ENCODE results near the gene DEPDC5.

The DEPDC5 gene

DNA sequence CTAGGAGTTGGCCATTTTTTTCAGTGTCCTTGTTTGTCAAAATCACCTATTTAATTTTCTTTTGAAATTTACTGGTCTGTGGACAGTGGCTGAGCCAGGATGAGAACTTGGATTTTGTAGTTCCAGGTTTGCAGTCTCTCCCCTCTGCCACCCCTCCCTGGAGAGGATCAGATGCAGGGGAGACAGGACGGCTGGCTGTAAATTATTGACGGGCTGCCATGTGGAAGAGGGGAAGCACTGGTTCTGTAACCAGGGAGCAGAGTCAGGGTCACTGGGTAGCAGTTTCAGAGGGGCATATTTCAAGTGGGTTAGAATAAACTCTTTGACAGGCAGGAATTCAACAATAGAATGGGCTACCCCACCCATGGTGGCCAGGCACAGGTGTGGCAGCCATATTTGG lies 169.9 kb downstream of the DEPDC5 start:
- TF ChIP-seq TAF1 (IDR thresholded peaks at IDR 0.05; ENCODE audit: borderline replicate concordance, insufficient read depth, low read length) (no peak), REST (IDR thresholded peaks at IDR 0.05; ENCODE audit: insufficient read depth in 1 of 2, low read depth in 2 of 2, low read length in 2 of 2) (no peak), POLR2AphosphoS5 (IDR thresholded peaks at IDR 0.05; ENCODE audit: low read depth, low read length) (no peak), FOXP2 (optimal IDR thresholded peaks at IDR 0.05; ENCODE audit: borderline replicate concordance, extremely low read depth, extremely low read length, insufficient read depth) (no peak), SIN3A (IDR thresholded peaks at IDR 0.05; ENCODE audit: borderline replicate concordance, insufficient read depth, low read length) (no peak)

DNA sequence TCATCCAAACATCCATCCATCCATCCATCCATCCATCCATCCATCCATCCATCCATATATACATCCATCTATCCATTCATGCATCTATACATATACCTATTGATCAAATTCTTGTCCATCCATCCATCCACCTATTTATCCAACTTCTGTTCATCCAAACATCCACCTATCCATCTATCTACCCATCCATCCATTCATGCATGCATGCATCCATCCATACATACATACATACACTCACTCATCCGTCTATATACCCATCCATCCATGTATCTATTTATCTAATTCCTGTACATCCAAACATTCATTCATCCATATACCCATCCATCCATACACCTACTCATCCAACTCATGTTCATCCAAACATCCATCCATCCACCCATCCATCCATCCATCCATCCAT lies 171.2 kb downstream of the DEPDC5 start:
- TF ChIP-seq TAF1 (IDR thresholded peaks at IDR 0.05; ENCODE audit: borderline replicate concordance, insufficient read depth, low read length) (no peak), SIN3A (IDR thresholded peaks at IDR 0.05; ENCODE audit: borderline replicate concordance, insufficient read depth, low read length) (no peak), REST (IDR thresholded peaks at IDR 0.05; ENCODE audit: insufficient read depth in 1 of 2, low read depth in 2 of 2, low read length in 2 of 2) (no peak), FOXP2 (optimal IDR thresholded peaks at IDR 0.05; ENCODE audit: borderline replicate concordance, extremely low read depth, extremely low read length, insufficient read depth) (no peak), POLR2AphosphoS5 (IDR thresholded peaks at IDR 0.05; ENCODE audit: low read depth, low read length) (no peak)

GRCh38 chr22:31926024-31926423 lies 172.2 kb downstream of the DEPDC5 start:
- TF ChIP-seq TAF1 (IDR thresholded peaks at IDR 0.05; ENCODE audit: borderline replicate concordance, insufficient read depth, low read length) (no peak), SIN3A (IDR thresholded peaks at IDR 0.05; ENCODE audit: borderline replicate concordance, insufficient read depth, low read length) (no peak), REST (IDR thresholded peaks at IDR 0.05; ENCODE audit: insufficient read depth in 1 of 2, low read depth in 2 of 2, low read length in 2 of 2) (no peak), POLR2AphosphoS5 (IDR thresholded peaks at IDR 0.05; ENCODE audit: low read depth, low read length) (no peak), FOXP2 (optimal IDR thresholded peaks at IDR 0.05; ENCODE audit: borderline replicate concordance, extremely low read depth, extremely low read length, insufficient read depth) (no peak)

- TF ChIP-seq POLR2AphosphoS5 (IDR thresholded peaks at IDR 0.05; ENCODE audit: low read depth, low read length) (no peak), REST (IDR thresholded peaks at IDR 0.05; ENCODE audit: insufficient read depth in 1 of 2, low read depth in 2 of 2, low read length in 2 of 2) (no peak), SIN3A (IDR thresholded peaks at IDR 0.05; ENCODE audit: borderline replicate concordance, insufficient read depth, low read length) (no peak), FOXP2 (optimal IDR thresholded peaks at IDR 0.05; ENCODE audit: borderline replicate concordance, extremely low read depth, extremely low read length, insufficient read depth) (no peak), TAF1 (IDR thresholded peaks at IDR 0.05; ENCODE audit: borderline replicate concordance, insufficient read depth, low read length) (no peak)
These were observed 173.2 kb downstream of the DEPDC5 start for GRCh38 chr22:31926969-31927368.

GRCh38 chr22:31927562-31927961 lies 173.7 kb downstream of the DEPDC5 start:
- TF ChIP-seq TAF1 (IDR thresholded peaks at IDR 0.05; ENCODE audit: borderline replicate concordance, insufficient read depth, low read length) (no peak), POLR2AphosphoS5 (IDR thresholded peaks at IDR 0.05; ENCODE audit: low read depth, low read length) (no peak), FOXP2 (optimal IDR thresholded peaks at IDR 0.05; ENCODE audit: borderline replicate concordance, extremely low read depth, extremely low read length, insufficient read depth) (no peak), REST (IDR thresholded peaks at IDR 0.05; ENCODE audit: insufficient read depth in 1 of 2, low read depth in 2 of 2, low read length in 2 of 2) (no peak), SIN3A (IDR thresholded peaks at IDR 0.05; ENCODE audit: borderline replicate concordance, insufficient read depth, low read length) (no peak)
